B cell (primary cell): ENCODE results near the gene TMEM87A. TPM values are rescaled to one million over a fixed set of nuclear protein-coding genes. Genes with fewer than 3 reads are reported as not detected.
"Not testable (repeated sequence)": the region's sequence is repeated elsewhere in the genome, so short reads cannot be mapped to it uniquely, and the experiment has no call there.

Source experiments
- ATAC-seq: fragments of 200-7000 bp; cut with Tn5 transposase; one replicate; pipeline ENCODE4 v1.10.0; 2021; ENCODE audit warnings: low read depth, mild to moderate bottlenecking, moderate number of reproducible peaks, moderate library complexity
- CTCF ChIA-PET: fragments of 350-600 bp; sonication (Branson Sonifier 250); formaldehyde crosslinking; loops from one replicate; lab custom pipeline; 2021; ENCODE audit warnings: antibody characterized with exemption, inconsistent platforms; lab: Charles Lee
- POLR2A ChIA-PET: fragments of 350-600 bp; sonication (Branson Sonifier 250); formaldehyde crosslinking; loops from one replicate; lab custom pipeline; 2021; ENCODE audit warnings: antibody characterized with exemption; lab: Charles Lee
- DNase-seq: peaks from one replicate; pipeline ENCODE4 v3.0.0; 2013
- H2AFZ ChIP-seq: 2 replicates; pipeline ENCODE4 v1.6.1; 2012; ENCODE audit warnings: mild to moderate bottlenecking, low read depth, low read length; ENCODE audit not compliant: insufficient read depth, poor library complexity, severe bottlenecking
- H3K27ac ChIP-seq, 2 donors: 1 replicate in 1 of 2; 2 replicates in 1 of 2; pipeline ENCODE4 v1.5.1; 2012 to 2013; ENCODE audit warnings: low read length in 2 of 2, mild to moderate bottlenecking in 2 of 2, moderate library complexity in 1 of 2
- H3K27me3 ChIP-seq, 4 experiments: fragments of 200-600 bp in 1 of 4; sonication (generic) in 1 of 4; replicated peaks in 1 of 4; 1 replicate in 2 of 4; 2 replicates in 2 of 4; pipeline versions ENCODE4 v1.6.1 to v1.7.0; 2013 to 2016; ENCODE audit warnings: low read length in 3 of 4, mild to moderate bottlenecking in 2 of 4, mixed read lengths in 1 of 4, moderate library complexity in 1 of 4; ENCODE audit not compliant: insufficient read depth in 4 of 4, control insufficient read depth in 3 of 4; ENCODE audit errors: control extremely low read depth in 1 of 4
- H3K36me3 ChIP-seq, 2 experiments: replicated peaks in 1 of 2; 1 replicate in 1 of 2; 2 replicates in 1 of 2; pipeline versions ENCODE4 v1.6.1 to v1.7.1; 2013; ENCODE audit warnings: low read length in 1 of 2; ENCODE audit not compliant: insufficient read depth in 2 of 2, control insufficient read depth in 1 of 2; ENCODE audit errors: control extremely low read depth in 1 of 2, extremely low read depth in 1 of 2
- H3K4me1 ChIP-seq, 2 donors: fragments of 200-600 bp in 1 of 2; sonication (generic) in 1 of 2; 1 replicate in 1 of 2; 2 replicates in 1 of 2; pipeline versions ENCODE4 v1.5.1 to v1.6.1; 2013 to 2017; ENCODE audit warnings: low read length in 2 of 2; ENCODE audit not compliant: control insufficient read depth in 2 of 2, insufficient read depth in 2 of 2
- H3K4me2 ChIP-seq: replicated peaks from 2 replicates; pipeline ENCODE3; 2012; ENCODE audit warnings: mild to moderate bottlenecking, low read depth, low read length; ENCODE audit not compliant: poor library complexity, severe bottlenecking
- H3K4me3 ChIP-seq, 5 experiments: fragments of 200-600 bp in 1 of 5; sonication (generic) in 1 of 5; 1 replicate in 3 of 5; 2 replicates in 2 of 5; pipeline versions ENCODE4 v1.5.1 to v1.7.0; 2011 to 2016; ENCODE audit warnings: low read length in 4 of 5, mild to moderate bottlenecking in 4 of 5, low read depth in 2 of 5, control low read depth in 1 of 5, moderate library complexity in 1 of 5; ENCODE audit not compliant: insufficient read depth in 1 of 5; ENCODE audit errors: control extremely low read depth in 1 of 5, extremely low read depth in 1 of 5
- H3K79me2 ChIP-seq: fragments of 200-600 bp; sonication (generic); one replicate; pipeline ENCODE4 v1.6.0; 2016; ENCODE audit warnings: low read length; ENCODE audit not compliant: control insufficient read depth, insufficient read depth
- H3K9ac ChIP-seq: fragments of 200-600 bp; sonication (generic); 2 replicates; pipeline ENCODE4 v1.6.1; 2017; ENCODE audit warnings: mild to moderate bottlenecking, low read length, moderate library complexity
- H3K9me3 ChIP-seq, 3 donors: one replicate each; pipeline versions ENCODE4 v1.6.1 to v1.7.1; 2013; ENCODE audit warnings: low read length in 2 of 3; ENCODE audit not compliant: control insufficient read depth in 2 of 3, insufficient read depth in 1 of 3; ENCODE audit errors: control extremely low read depth in 1 of 3
- H4K20me1 ChIP-seq: 2 replicates; pipeline ENCODE4 v1.6.0; 2012; ENCODE audit warnings: mild to moderate bottlenecking, low read length; ENCODE audit not compliant: insufficient read depth, control insufficient read depth, poor library complexity, severe bottlenecking
- H3K27ac Mint-ChIP-seq: one replicate; pipeline ENCODE4 v1.8.0; 2021; ENCODE audit warnings: mixed read lengths
- H3K27me3 Mint-ChIP-seq: one replicate; pipeline ENCODE4 v1.8.0; 2021; ENCODE audit warnings: mixed read lengths
- H3K4me1 Mint-ChIP-seq: one replicate; pipeline ENCODE4 v1.8.0; 2021; ENCODE audit warnings: mixed read lengths
- H3K4me3 Mint-ChIP-seq: one replicate; pipeline ENCODE4 v1.8.0; 2021; ENCODE audit warnings: mixed read lengths
- H3K9me3 Mint-ChIP-seq: one replicate; pipeline ENCODE4 v1.8.0; 2022; ENCODE audit warnings: mixed read lengths; ENCODE audit not compliant: insufficient read depth
- EZH2 ChIP-seq: IDR thresholded peaks from 2 replicates; pipeline ENCODE4 v1.6.1; 2012; ENCODE audit warnings: borderline replicate concordance, low read depth, mild to moderate bottlenecking, moderate library complexity, low read length; ENCODE audit not compliant: insufficient read depth, poor library complexity, severe bottlenecking
- WGBS: methylation state at CpG from one replicate; pipeline ENCODE4 v1.1.5; 2013; ENCODE audit warnings: missing lambda C conversion rate; ENCODE audit not compliant: insufficient coverage; 5-methylcytosine and 5-hydroxymethylcytosine counted together
- intact Hi-C: fragments of 100-400 bp; cut with micrococcal nuclease; formaldehyde crosslinking; loops from one replicate; pipeline ENCODE4 v1.10.0; 2022
- polyA plus RNA-seq: library from polyadenylated mRNA; depleted of rRNA; stranded (reverse); fragments of >200 nt; gene quantifications from 2 replicates; pipeline ENCODE4 v1.2.3, GENCODE V29; 2012
- total RNA-seq, 2 donors: library from RNA; stranded (reverse); fragments of 120-200 nt in 1 of 2; gene quantifications; 1 replicate in 1 of 2; 2 replicates in 1 of 2; pipeline versions ENCODE4 v1.2.3 to v1.2.4, GENCODE V29; 2013 to 2022
- TF ChIP-seq, protein P1 (sequence below): fragments of 200-600 bp; IDR thresholded peaks from one replicate; pipeline ENCODE4 v1.8.0; 2022; ENCODE audit warnings: antibody characterized with exemption, mild to moderate bottlenecking

Gene TMEM87A
- total and polyA plus RNA-seq, 2 donors (not counting 1 experiment from before 2014, with no cell fraction given), result 14.5 to 61.5 TPM

DNA sequence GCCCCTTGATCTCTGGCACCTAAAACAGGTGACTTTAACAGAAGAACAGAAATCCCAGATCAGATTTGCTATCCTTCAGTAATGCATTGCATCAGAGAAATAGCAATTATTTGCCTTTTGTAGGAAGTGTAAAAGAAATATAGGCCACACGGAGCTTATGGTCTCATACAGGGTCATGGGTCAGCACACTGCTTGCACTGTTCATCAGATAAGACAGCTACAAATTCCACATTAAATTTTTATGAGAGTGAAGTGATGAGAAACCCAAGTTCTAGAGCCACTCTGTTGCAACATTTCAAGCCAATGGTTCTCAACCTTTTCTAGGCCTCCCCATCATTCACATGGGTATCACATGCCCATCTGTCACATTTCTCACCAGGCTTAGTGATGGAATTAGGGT is 33.4 kb upstream of the TMEM87A start:
- Histone ChIP-seq H3K4me1 (no peaks in the 10 kb centered on the region), H3K27me3 (no peaks in the 10 kb centered on the region), H3K36me3 (peaks cover 5 to 52% of the 10 kb centered on the region in 2 experiments), H2AFZ (no peak overlapping the region), H3K79me2 (no peaks in the 10 kb centered on the region), H3K4me2 (no peak overlapping the region), H3K9me3 (peaks cover 0 to 4% (median 0%) of the 10 kb centered on the region in 3 donors), H3K27ac (no peak overlapping the region), H3K9ac (no peak overlapping the region), H3K4me3 (no peak overlapping the region), H4K20me1 (no peaks in the 10 kb centered on the region)
- H3K4me1 Mint-ChIP-seq, result no peaks in the 10 kb centered on the region
- no peak for ATAC-seq
- no CpG with 5 or more reads among the region's 1 CpG for WGBS
- no peaks in the 10 kb centered on the region for H3K27me3 Mint-ChIP-seq
- POLR2A ChIA-PET, result no interaction called here
- no peak for TF ChIP-seq EZH2
- TF ChIP-seq, protein P1, sequence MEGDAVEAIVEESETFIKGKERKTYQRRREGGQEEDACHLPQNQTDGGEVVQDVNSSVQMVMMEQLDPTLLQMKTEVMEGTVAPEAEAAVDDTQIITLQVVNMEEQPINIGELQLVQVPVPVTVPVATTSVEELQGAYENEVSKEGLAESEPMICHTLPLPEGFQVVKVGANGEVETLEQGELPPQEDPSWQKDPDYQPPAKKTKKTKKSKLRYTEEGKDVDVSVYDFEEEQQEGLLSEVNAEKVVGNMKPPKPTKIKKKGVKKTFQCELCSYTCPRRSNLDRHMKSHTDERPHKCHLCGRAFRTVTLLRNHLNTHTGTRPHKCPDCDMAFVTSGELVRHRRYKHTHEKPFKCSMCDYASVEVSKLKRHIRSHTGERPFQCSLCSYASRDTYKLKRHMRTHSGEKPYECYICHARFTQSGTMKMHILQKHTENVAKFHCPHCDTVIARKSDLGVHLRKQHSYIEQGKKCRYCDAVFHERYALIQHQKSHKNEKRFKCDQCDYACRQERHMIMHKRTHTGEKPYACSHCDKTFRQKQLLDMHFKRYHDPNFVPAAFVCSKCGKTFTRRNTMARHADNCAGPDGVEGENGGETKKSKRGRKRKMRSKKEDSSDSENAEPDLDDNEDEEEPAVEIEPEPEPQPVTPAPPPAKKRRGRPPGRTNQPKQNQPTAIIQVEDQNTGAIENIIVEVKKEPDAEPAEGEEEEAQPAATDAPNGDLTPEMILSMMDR, result no peak
- DNase-seq, result no peak
- CTCF ChIA-PET, result no interaction called here
- intact Hi-C loops, result no loop called here
- H3K9me3 Mint-ChIP-seq, result peaks cover 9% of the 10 kb centered on the region
- no peak overlapping the region for H3K27ac Mint-ChIP-seq
- no peak overlapping the region for H3K4me3 Mint-ChIP-seq

DNA sequence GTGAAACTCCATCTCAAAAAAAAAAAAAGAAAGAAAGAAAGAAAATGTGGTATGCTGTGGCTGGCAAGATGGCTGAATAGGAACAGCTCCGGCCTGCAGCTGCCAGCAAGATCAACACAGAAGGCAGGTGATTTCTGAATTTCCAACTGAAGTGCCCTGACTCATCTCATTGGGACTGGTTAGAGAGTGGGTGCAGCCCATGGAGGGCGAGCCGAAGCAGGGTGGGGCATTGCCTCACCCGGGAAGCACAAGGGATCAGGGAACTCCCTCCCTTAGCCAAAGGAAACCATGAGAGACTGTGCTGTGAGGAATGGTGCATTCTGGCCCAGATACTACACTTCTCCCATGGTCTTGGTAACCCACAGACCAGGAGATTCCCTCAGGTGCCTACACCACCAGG is 27.8 kb upstream of the TMEM87A start:
- POLR2A ChIA-PET, DNase-seq: not testable (repeated sequence)

More for the DNA sequence above, 27.8 kb upstream of the TMEM87A start:
- H3K4me3 Mint-ChIP-seq, H3K4me2 ChIP-seq, H3K4me3 ChIP-seq, H3K27ac ChIP-seq, intact Hi-C loops, H3K27ac Mint-ChIP-seq, H3K27me3 ChIP-seq, CTCF ChIA-PET, H3K4me1 ChIP-seq, ATAC-seq, H3K9ac ChIP-seq, H3K9me3 Mint-ChIP-seq, H2AFZ ChIP-seq, H4K20me1 ChIP-seq, H3K27me3 Mint-ChIP-seq, H3K4me1 Mint-ChIP-seq, H3K79me2 ChIP-seq: not testable (repeated sequence)
- peaks cover 7 to 23% of the 10 kb centered on the region in 2 experiments for H3K36me3 ChIP-seq
- 100% methylated on average over 4 of the region's 4 CpGs for WGBS
- H3K9me3 ChIP-seq, result peaks cover 0 to 13% (median 0%) of the 10 kb centered on the region in 3 donors
